Measurements from ENCODE around the gene CDH11.

Gene CDH11

GRCh38 chr16:64989050-64989449 lies 132.8 kb downstream of the CDH11 start:
- in situ Hi-C loops (cut with HindIII; ENCODE audit: low sequenced_read_pairs): no loop called here

DNA sequence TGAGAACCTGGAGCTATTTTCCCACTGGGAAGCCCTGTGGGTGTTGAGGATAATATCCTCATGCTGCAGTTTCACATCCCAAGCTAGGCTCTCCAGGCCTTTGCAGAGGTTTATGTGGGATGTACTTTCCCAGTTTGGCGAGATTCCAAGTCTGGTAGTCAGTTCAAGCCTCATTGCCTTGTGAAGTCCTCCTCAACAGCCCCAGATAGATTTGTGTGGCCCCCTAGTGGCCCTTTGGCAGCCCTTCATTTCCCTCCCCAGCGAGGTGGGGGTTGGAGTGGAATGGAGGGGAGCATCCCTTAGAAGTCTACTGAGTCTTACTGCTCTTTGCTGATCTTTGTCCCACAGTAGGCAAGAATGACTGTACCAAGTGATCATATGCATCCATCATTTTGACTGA lies 137.9 kb downstream of the CDH11 start:
- in situ Hi-C loops (cut with HindIII; ENCODE audit: low sequenced_read_pairs): no loop called here

- in situ Hi-C loops (cut with HindIII; ENCODE audit: low sequenced_read_pairs): no loop called here
Observed at GRCh38 chr16:64983231-64983630, 138.6 kb downstream of the CDH11 start.

GRCh38 chr16:64982581-64982980 lies 139.3 kb downstream of the CDH11 start:
- in situ Hi-C loops (cut with HindIII; ENCODE audit: low sequenced_read_pairs): no loop called here

DNA sequence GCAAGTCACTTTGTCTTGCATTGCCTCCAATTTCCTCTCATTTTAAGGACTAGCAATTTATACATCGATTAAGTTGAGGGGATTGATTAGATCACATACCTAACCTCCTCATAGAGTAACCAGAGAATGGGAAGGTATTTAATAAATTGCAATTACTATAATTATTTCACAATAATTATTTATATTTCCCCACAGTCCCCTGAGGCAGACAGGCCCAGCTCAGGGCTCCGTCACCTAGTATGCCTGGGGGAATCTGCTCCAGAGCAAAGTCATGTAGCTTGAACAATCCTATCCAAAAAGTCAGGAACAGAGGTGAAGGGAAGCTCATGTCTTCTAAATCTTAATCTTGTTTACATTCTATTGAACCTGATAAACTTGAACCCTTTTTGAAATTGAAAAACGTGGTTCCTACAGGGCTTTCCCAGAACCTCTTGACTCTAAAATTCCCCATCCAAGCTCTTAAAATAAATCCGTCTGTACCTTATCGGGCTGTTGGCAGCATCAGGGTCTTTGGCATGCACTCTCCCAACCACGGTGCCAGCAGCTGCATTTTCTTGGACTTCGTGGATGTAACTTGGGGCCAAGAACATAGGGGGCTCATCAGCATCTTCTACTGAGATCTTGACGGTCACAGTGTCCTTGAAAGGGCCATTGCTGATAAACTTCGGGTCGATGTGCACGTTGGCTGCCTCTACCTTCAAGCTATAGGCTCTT lies 140.1 kb downstream of the CDH11 start:
- in situ Hi-C loops (cut with HindIII; ENCODE audit: low sequenced_read_pairs): no loop called here

DNA sequence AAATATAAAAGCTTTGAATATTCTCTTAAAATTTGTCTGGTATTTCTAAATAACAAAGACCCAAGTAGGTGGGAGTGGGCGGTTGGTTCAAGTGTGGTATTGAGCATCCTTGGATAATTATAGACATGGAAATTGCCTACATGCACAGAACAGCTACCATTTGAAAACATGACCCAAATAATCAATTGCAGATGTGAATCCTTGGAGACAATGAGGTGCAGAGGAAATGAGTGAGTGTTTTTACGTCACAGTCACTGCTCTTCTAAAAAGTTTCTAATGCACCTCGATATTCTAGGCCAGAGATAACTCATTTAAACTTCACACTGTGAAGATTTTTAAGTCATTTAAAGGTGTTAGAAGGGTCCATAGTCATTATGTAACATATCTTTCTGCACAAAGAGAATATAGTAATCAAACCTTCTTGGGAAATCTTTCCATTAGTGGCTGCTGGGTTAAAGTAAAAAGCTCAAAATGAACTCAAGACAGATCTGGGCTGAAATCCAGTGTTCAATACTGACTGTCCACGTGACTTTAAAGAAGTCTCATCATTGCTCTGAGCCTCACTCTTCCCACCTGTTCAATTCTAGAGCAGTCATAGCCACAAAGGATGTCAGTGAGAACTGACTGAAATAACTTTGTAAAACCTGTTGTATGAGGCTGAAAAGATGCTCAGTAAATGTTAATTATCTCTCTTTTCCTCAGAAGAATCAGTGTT lies 144.5 kb downstream of the CDH11 start:
- in situ Hi-C loops (cut with HindIII; ENCODE audit: low sequenced_read_pairs): no loop called here

- in situ Hi-C loops (cut with HindIII; ENCODE audit: low sequenced_read_pairs): no loop called here
Observed at GRCh38 chr16:64975821-64976220, 146.0 kb downstream of the CDH11 start.

DNA sequence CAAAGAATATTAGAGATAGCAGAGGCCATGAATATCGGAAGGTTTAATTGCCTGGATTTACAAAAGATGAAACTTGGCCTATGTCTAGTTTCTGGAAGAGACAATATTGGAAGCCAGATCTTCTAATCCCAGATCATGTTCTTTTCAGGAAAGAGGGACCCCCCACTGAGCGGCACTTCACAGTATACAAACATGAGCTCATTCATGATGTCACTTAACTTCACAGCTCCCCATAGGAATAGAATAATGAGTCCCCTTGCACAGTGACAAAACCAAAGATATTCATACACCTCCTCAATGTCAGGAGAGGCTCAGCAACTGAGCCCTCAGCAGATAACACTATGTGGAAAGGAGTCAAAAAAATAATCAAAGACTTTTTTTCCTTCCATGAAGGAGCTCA lies 147.5 kb downstream of the CDH11 start:
- in situ Hi-C loops (cut with HindIII; ENCODE audit: low sequenced_read_pairs): no loop called here

DNA sequence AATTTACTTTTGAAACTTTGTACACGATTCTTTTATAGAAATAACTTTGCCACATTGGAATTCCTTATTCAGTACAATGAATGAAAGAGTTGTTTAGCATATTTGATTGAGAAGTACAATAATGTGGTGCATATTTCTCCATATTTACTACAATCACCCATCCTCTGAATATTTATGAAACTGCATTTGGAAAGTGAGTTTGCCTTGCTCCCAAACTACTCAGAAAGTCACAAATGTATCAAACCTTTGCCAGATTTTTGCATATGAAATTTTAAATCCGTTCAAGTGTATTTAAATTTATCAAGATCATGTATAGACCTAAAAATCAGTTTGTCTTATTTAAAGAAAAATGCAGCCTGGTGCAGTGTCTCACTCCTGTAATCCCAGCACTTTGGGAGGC lies 148.7 kb downstream of the CDH11 start:
- in situ Hi-C loops (cut with HindIII; ENCODE audit: low sequenced_read_pairs): no loop called here

GRCh38 chr16:64971171-64971570 lies 150.7 kb downstream of the CDH11 start:
- in situ Hi-C loops (cut with HindIII; ENCODE audit: low sequenced_read_pairs): no loop called here

DNA sequence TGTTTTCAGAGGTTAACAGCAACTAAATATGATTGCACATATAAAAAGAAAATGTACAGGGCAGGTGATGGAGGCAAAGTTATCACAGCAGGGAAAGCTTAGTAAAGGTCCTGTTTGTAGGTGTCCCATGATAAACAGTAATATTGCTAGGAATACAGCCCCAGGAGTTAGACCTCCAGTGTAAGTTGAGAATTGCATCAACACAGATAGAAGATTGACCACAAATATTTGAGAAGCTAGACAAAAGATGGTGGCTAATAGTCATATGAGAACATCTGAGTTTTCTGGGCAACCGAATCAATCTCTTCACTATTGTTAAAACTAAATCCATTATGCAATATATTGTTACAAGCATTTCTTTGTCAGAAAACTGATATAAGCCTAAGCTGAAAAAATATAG lies 152.6 kb downstream of the CDH11 start:
- in situ Hi-C loops (cut with HindIII; ENCODE audit: low sequenced_read_pairs): no loop called here

DNA sequence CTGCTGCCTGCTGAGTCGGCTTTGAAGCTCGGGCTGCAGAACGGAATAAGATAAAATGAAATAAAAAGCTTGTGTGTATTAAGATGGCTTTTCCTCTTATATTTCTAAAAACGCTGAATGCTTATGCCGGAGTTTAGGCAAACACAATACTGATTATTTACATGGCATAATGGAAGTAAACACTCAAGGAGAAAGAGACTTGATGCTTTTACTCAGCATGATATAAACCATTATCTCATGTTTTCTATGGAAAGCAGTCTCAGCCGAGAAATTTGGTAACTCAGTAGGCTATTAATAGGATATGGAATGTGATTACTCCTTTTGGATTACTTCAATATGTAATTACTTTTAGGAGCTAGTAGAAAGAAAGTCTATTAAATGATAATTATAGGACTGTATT lies 153.3 kb downstream of the CDH11 start:
- in situ Hi-C loops (cut with HindIII; ENCODE audit: low sequenced_read_pairs): no loop called here

- in situ Hi-C loops (cut with HindIII; ENCODE audit: low sequenced_read_pairs): no loop called here
Observed at GRCh38 chr16:64964126-64964540, 157.7 kb downstream of the CDH11 start.

DNA sequence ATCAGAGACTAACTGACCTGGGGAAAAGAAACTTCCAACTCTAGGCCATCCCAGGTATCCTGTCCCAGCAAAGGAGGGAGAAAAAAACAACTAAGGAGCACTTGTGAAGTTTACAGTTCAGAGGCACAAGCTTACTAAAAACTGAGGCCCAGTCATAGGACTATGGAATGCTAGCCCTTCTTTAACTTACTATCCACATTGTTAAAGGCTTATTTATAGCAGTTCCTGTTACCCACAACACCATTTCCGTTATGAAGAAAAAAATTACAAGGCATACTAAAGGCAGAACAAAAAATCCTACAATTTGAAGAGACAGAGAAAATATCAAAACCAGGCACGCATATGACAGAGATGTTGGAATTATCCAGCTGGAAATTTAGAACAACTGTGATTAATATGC lies 159.1 kb downstream of the CDH11 start:
- in situ Hi-C loops (cut with HindIII; ENCODE audit: low sequenced_read_pairs): no loop called here

DNA sequence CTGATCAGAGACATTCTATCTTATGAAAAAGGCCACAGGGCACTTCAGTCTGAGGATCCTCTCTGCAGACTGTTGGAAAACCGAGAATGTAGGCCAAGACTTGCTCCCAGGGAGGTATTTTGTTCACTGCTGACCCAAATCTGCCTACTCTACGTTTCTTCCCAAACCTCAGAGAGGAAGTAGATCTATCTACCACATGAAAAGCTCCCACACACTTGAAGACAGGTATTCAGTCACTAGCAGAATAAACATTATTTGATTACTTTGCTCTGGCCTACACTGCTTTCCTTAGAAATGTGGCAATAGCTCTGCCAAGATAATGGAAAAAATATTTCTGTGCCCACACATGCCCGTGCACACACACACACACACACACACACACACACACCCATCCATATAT lies 164.6 kb downstream of the CDH11 start:
- in situ Hi-C loops (cut with HindIII; ENCODE audit: low sequenced_read_pairs): no loop called here

GRCh38 chr16:64952177-64952576 lies 169.7 kb downstream of the CDH11 start:
- in situ Hi-C loops (cut with HindIII; ENCODE audit: low sequenced_read_pairs): no loop called here

DNA sequence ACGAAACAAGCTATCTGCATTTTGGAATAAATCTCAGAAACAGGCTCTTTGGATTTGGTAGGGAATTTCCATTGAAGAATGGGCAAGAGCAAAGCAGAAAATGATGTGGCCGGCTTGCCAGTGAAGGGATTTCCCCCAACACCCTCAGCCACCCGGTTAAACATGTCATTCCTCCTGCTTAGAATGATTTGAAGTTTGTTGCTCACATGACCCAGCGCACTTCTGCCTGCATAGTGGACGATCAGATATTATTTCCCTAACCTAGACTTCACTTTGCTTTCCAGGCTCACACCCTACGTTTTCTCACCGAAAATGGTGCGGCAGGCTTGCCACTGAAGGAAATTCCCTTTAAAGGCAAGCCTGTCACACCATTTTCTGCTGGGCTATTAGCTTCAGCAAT lies 170.7 kb downstream of the CDH11 start:
- in situ Hi-C loops (cut with HindIII; ENCODE audit: low sequenced_read_pairs): no loop called here

GRCh38 chr16:64950731-64951130 lies 171.1 kb downstream of the CDH11 start:
- in situ Hi-C loops (cut with HindIII; ENCODE audit: low sequenced_read_pairs): no loop called here

DNA sequence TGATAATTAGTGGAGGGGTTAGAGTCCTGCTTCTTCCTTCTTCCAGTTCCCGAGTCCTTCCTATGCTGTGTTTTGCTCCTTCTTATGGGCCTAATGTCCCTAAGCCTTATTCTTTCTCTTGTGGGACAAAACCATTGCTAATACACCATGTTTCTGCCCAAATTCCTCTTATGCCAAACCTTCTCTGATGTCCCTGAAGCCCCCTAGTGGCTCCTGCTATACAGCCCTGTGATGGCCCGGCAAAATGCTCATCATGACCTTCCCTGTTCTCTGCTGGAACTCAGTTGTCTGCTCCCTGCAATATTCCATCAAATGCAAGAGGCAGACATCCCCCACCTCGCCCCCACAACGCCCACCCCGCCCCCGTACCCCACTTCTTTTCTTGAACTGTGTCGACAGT lies 171.6 kb downstream of the CDH11 start:
- in situ Hi-C loops (cut with HindIII; ENCODE audit: low sequenced_read_pairs): no loop called here

- in situ Hi-C loops (cut with HindIII; ENCODE audit: low sequenced_read_pairs): no loop called here
Observed at GRCh38 chr16:64948056-64948455, 173.8 kb downstream of the CDH11 start.

DNA sequence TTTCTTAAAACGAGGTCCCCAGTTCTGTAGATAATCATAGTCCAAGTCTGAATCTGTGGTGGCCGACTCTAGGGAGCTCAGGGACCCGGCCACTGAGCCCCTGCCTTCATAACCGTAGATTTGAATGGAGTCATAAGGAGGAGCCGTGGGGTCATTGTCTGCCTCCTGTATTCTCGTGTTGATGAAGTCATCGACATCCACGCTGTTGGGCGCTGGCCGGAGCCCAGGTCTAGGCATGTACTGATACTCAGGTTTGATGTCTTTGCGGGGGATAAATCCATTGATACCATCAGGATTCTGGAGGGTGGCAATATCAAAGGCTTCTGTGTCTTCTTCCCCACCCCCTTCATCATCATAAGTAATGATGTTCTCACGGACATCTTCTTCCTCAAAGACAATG lies 174.2 kb downstream of the CDH11 start:
- in situ Hi-C loops (cut with HindIII; ENCODE audit: low sequenced_read_pairs): no loop called here

- in situ Hi-C loops (cut with HindIII; ENCODE audit: low sequenced_read_pairs): no loop called here
Observed at GRCh38 chr16:64933885-64934284, 188.0 kb downstream of the CDH11 start.

DNA sequence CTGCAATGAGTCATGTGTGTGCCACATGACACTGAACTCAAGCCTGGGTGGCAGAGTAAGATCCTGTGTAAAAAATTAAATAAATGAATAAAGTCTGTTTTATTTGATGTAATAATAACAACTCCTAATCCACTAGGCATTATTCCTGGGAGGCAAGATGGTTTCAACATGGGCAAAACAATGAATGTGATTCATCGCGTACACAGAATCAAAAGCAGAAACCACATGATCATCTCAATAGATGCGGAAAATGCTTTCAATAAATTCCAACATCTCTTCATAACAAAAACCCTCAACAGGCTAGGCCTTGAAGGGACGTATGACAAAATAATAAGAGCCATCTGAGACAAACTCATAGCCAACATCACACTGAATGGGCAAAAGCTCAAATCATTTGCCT lies 195.4 kb downstream of the CDH11 start:
- in situ Hi-C loops (cut with HindIII; ENCODE audit: low sequenced_read_pairs): no loop called here
